Neural crest cell (in vitro differentiated cells): Measurements from ENCODE around the gene FHDC1. TPM values are rescaled to one million over a fixed set of nuclear protein-coding genes. Genes with fewer than 3 reads are reported as not detected.

Source experiments
- DNase-seq: peaks from one replicate; pipeline ENCODE4 v3.0.0; 2021; ENCODE audit warnings: low read depth, mixed read lengths, low spot score
- H3K27ac Mint-ChIP-seq: one replicate; pipeline ENCODE4 v1.8.0; 2021; ENCODE audit warnings: mild to moderate bottlenecking, mixed read lengths; ENCODE audit not compliant: unreplicated experiment
- H3K27me3 Mint-ChIP-seq: 2 replicates; pipeline ENCODE4 v1.8.0; 2021; ENCODE audit warnings: low read depth, mild to moderate bottlenecking, mixed read lengths
- H3K36me3 Mint-ChIP-seq: 2 replicates; pipeline ENCODE4 v1.8.0; 2021; ENCODE audit warnings: low read depth, mild to moderate bottlenecking, mixed read lengths
- H3K4me1 Mint-ChIP-seq: 2 replicates; pipeline ENCODE4 v1.8.0; 2021; ENCODE audit warnings: mixed read lengths
- H3K4me3 Mint-ChIP-seq: one replicate; pipeline ENCODE4 v1.8.0; 2021; ENCODE audit warnings: mild to moderate bottlenecking, mixed read lengths
- H3K9me3 Mint-ChIP-seq: 2 replicates; pipeline ENCODE4 v1.8.0; 2021; ENCODE audit warnings: mixed read lengths
- total RNA-seq: library from RNA; stranded (reverse); gene quantifications from 2 replicates; pipeline ENCODE4 v1.2.1, GENCODE V29; 2021
- TF ChIP-seq, protein P1 (sequence below): fragments of 200-600 bp; sonication (generic); conservative IDR thresholded peaks from 2 replicates; pipeline ENCODE4 v1.5.0; 2021; ENCODE audit warnings: antibody characterized with exemption, mild to moderate bottlenecking

The FHDC1 gene
- total RNA-seq, 1 donor from 2014 or later = 52.0 TPM

DNA sequence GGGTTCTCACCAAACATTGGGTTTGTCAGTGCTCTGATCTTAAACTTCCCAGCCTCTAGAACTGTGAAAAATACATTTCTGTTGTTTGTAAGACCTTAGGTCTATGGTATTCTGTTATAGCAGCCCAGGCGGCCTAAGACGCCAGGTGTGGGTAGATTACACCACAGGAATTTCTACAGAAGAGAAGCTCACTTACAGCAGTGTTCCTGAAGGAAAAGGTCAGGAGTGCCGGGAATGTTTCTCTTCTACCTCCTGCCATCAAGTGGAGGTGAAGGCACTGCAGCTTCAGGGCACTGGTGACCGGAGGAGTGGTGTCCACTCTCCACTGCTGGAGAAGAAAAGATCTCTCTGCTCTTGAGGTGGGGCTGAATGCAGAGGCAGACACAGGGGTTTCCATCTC is 45.7 kb downstream of the FHDC1 start:
- H3K36me3 Mint-ChIP-seq = no peaks in the 10 kb centered on the region
- H3K9me3 Mint-ChIP-seq = no peaks in the 10 kb centered on the region
- H3K4me3 Mint-ChIP-seq = no peak overlapping the region
- no peak overlapping the region for H3K27ac Mint-ChIP-seq
- H3K4me1 Mint-ChIP-seq = peaks cover 26% of the 10 kb centered on the region
- TF ChIP-seq, protein P1, sequence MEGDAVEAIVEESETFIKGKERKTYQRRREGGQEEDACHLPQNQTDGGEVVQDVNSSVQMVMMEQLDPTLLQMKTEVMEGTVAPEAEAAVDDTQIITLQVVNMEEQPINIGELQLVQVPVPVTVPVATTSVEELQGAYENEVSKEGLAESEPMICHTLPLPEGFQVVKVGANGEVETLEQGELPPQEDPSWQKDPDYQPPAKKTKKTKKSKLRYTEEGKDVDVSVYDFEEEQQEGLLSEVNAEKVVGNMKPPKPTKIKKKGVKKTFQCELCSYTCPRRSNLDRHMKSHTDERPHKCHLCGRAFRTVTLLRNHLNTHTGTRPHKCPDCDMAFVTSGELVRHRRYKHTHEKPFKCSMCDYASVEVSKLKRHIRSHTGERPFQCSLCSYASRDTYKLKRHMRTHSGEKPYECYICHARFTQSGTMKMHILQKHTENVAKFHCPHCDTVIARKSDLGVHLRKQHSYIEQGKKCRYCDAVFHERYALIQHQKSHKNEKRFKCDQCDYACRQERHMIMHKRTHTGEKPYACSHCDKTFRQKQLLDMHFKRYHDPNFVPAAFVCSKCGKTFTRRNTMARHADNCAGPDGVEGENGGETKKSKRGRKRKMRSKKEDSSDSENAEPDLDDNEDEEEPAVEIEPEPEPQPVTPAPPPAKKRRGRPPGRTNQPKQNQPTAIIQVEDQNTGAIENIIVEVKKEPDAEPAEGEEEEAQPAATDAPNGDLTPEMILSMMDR = no peak
- DNase-seq = no peak
- H3K27me3 Mint-ChIP-seq = no peaks in the 10 kb centered on the region

DNA sequence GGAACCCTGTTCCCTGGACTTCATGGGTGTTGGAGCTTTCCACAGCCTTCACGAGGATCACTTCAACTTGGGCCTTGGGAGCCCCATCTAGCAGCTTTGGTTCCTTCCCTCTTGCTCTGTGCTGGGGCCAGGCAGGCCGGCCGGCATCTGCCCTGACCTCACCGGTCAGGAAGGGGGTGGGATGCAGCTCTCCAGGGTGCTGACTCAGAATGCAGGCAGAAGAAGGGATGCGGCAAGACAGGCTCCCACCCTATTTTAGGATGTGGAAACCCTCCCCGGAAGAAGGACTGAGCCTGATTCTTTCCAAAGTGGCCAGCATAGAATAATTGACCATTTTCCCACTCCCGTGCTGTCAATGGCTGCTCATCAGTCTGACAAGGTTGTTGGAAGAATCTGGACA is 47.1 kb downstream of the FHDC1 start:
- DNase-seq = peak; percentile 14
- TF ChIP-seq, protein P1 = no peak
- Mint-ChIP-seq H3K4me3 (peak overlapping the region; percentile 42), H3K4me1 (peaks cover 28% of the 10 kb centered on the region), H3K27me3 (no peaks in the 10 kb centered on the region), H3K27ac (peak overlapping the region; percentile 45), H3K36me3 (no peaks in the 10 kb centered on the region), H3K9me3 (no peaks in the 10 kb centered on the region)

DNA sequence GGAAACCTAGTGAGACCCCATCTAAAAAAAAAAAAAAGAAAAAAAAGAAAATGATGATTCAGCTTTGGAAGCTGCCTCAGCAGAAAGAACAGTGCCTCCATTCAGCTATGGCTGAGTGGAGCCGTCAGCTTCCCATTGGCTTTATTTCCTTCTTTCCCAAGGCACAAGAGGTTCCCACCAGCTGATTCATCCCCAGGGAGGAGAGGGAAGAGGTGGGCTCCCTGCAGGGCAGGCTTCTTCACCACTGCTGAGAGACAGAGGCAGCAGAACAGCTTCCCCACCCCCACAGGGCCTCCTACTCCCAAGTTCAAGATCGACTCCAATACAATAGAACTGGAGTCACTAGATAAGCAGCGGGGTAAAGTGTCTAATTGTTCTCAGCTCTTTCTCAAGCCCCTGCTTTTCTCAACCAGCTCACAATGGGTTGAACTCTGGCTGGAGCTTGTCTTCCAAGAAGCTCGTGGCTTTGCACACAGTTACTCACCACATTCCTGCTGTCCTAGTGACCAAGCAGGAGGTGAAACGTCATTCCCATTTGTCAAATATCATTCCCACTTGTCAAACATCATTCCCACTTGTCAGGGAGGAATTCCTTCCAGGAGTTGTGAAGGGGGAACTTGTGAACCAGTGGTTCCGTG is 47.8 kb downstream of the FHDC1 start:
- H3K4me1 Mint-ChIP-seq = peaks cover 30% of the 10 kb centered on the region
- H3K27me3 Mint-ChIP-seq = no peaks in the 10 kb centered on the region
- TF ChIP-seq, protein P1 = no peak
- peak overlapping the region; percentile 42 for H3K4me3 Mint-ChIP-seq
- peak; percentile 14 for DNase-seq
- no peaks in the 10 kb centered on the region for H3K9me3 Mint-ChIP-seq
- no peaks in the 10 kb centered on the region for H3K36me3 Mint-ChIP-seq
- peak overlapping the region; percentile 80 for H3K27ac Mint-ChIP-seq

DNA sequence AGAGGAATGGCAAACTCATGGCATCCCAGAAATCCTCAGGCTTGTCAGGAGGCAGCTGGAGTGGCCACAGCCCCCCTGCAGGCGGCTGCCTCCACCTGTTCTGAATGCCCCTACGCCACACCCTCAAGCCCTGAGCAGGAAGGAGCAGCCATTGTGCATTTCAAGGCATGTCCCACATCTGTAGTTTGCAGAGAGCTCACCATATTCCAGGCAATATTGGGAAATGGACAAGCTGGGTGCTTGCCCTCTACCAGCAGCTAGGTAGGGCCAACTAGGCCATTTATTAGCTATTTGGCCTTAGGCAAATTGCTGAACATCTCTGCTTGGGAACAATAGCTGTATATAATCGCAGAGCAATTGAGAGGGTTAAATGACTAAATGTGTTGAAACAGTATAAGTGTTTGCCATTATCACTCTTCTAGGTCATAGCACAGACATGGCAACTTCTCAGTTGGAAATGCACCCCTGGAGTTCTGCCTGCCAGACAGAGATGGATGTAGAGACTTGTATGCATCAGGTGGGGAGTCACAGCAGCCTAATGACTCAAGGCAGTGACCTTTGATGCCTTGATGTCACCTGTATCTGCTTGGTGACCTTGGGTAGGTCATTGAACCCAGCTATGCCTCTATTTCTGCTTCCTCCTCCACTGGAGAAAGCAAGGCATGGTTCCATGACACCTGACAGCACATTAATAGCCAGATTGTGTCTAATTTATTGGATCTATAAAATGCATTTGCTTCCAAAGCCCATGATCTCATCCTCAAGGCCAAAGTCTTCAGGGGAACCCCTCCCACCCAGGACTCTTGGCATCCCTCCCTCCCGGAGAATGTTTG is 52.8 kb downstream of the FHDC1 start:
- DNase-seq = no peak
- Mint-ChIP-seq H3K36me3 (no peaks in the 10 kb centered on the region), H3K9me3 (no peaks in the 10 kb centered on the region), H3K4me1 (peaks cover 24% of the 10 kb centered on the region), H3K27me3 (no peaks in the 10 kb centered on the region), H3K4me3 (no peak overlapping the region), H3K27ac (no peak overlapping the region)
- TF ChIP-seq, protein P1 = no peak

DNA sequence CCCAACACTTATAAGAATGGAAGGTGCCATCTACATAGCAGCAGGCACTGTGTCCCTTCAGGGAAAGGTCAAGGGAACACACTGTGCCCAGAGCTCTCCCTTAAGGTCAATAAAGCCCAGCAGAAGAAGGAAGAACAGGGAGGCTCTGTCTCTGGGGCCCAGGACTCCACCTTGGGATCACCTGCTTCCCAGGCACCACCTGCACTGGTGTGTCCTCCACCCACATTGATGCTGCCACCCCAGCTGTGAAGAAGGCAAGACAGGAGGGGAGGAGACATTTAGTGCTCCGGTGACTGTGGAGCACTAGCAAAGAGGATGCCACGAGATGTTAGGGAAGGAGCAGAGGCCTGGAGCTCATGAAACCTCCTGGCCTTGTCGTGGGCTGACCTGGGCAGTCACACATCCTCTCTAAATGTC is 53.4 kb downstream of the FHDC1 start:
- H3K4me3 Mint-ChIP-seq = no peak overlapping the region
- no peaks in the 10 kb centered on the region for H3K9me3 Mint-ChIP-seq
- H3K36me3 Mint-ChIP-seq = no peaks in the 10 kb centered on the region
- TF ChIP-seq, protein P1 = no peak
- H3K4me1 Mint-ChIP-seq = peaks cover 22% of the 10 kb centered on the region
- no peak for DNase-seq
- no peaks in the 10 kb centered on the region for H3K27me3 Mint-ChIP-seq
- no peak overlapping the region for H3K27ac Mint-ChIP-seq
